NCI-H345 treated with DMSO at 0.1 percent for 48 hours (cell line): Measurements from ENCODE around the gene PCSK5.
"Not testable (repeated sequence)": the region's sequence is repeated elsewhere in the genome, so short reads cannot be mapped to it uniquely, and the experiment has no call there.

Experiments
- DNase-seq: peaks from one replicate; lab custom pipeline; 2025; ENCODE audit not compliant: unreplicated experiment; lab: John Stamatoyannopoulos, UW

Gene PCSK5

GRCh38 chr9:75962013-75962661 lies 71.7 kb downstream of the PCSK5 start:
- no peak for DNase-seq

DNA sequence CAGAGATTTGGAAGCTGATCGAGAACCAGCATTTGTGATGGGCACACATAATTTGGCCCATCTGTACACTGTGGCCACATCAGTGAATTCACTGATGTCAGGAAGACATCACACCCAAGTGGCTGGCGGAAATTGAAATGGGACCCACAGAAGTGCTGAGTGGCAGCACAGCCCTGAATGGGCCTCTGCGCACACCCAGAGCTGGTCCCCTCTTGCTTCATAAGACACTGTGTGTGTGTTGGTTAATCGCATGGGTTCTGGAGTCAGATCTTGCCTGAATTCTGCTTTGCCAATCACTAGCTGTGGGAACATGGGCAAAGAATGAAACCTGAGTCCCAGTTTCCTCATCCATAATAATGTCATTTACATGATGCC lies 72.2 kb downstream of the PCSK5 start:
- no peak for DNase-seq

DNA sequence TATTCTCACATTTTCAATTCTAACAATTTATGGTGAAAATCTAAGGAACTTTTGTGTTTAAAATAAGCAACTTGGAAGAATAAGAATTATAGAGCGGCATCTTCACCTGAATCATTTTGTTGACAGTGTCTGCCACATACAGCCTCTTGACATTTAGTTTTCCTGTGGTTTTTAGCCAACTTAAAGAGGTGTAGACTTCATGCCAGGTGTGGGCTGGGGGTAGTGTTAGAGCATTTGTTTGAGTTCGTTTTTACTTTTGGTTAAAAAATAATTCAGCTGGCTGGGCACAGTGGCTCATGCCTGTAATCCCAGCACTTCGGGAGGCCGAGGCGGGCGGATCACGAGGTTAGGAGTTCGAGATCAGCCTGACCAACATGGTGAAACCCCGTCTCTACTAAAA lies 72.8 kb downstream of the PCSK5 start:
- not testable (repeated sequence) for DNase-seq

GRCh38 chr9:75964427-75964826 lies 74.0 kb downstream of the PCSK5 start:
- no peak for DNase-seq

- DNase-seq = no peak
These were observed 74.8 kb downstream of the PCSK5 start for GRCh38 chr9:75965231-75965630.

DNA sequence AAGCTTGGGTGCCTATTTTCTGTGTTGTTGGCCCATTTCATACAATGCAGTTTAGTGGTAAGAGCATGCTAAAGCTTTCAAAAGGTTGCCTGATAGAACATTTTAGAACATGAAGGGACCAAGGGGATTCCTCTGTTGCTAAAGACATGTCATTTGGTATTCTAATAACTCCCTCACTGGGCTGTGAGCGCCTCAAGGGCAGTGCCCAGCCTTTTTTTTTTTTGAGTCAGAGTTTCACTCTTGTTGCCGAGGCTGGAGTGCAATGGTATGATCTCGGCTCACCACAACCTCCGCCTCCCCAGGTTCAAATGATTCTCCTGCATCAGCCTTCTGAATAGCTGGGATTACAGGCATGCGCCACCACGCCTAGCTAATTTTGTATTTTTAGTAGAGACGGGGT lies 77.1 kb downstream of the PCSK5 start:
- DNase-seq = no peak

DNA sequence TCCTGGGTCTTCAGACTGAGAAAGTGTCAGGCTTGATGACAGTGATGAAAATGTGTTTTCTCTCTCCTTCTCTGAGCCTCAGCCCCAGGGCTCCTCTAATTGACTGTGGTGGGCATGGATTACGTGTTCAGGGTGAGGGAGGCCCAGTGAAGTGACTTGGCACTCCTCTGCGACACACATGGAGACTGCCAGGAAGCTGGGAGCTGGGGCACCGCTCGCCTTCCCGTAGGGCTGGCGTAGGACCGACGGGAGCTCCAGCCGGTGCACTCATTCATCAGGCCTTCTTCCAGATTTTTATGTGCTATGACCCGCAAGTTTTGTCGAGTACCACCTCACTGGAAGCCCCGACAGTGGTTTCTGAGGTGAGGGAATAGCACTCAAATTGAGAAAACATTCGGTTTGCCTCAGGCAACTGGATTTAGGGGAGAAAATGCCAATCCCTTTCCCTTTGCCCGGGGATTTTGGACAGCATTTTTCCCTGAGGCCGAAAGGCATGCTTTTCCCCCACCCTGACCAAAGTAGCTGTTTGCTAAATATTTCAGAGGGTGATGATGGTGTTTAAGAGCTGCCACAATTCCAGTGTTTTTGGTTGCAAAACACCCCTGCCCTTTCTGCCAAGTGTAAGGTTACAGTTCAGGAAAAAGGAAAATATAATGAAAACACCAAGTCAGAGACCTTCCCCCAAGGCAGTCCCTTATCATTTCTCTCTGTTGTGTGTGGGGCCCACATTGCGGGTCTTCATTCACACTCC lies 83.7 kb downstream of the PCSK5 start:
- DNase-seq = no peak

GRCh38 chr9:75975071-75975470 lies 84.6 kb downstream of the PCSK5 start:
- DNase-seq = no peak

DNA sequence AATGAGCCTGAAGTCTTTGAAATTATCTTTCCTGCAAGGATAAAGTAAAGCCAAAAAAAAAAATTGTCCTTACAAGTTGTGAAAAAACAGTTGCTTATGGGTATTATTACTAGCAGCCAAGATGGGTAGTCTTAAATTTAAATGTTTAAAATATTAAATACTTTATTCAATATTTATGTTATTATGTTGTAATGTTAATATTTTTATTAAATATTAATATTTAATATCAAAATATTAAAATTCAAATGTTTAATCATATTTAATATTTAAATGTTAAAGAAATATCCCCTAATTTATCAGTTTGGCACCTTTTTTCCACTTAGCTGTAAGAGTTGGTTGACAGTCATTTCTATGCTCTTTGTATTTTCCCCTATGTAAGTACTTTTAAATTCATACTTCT lies 86.1 kb downstream of the PCSK5 start:
- DNase-seq = no peak

- DNase-seq = no peak
These were observed 88.9 kb downstream of the PCSK5 start for GRCh38 chr9:75979362-75979761.

DNA sequence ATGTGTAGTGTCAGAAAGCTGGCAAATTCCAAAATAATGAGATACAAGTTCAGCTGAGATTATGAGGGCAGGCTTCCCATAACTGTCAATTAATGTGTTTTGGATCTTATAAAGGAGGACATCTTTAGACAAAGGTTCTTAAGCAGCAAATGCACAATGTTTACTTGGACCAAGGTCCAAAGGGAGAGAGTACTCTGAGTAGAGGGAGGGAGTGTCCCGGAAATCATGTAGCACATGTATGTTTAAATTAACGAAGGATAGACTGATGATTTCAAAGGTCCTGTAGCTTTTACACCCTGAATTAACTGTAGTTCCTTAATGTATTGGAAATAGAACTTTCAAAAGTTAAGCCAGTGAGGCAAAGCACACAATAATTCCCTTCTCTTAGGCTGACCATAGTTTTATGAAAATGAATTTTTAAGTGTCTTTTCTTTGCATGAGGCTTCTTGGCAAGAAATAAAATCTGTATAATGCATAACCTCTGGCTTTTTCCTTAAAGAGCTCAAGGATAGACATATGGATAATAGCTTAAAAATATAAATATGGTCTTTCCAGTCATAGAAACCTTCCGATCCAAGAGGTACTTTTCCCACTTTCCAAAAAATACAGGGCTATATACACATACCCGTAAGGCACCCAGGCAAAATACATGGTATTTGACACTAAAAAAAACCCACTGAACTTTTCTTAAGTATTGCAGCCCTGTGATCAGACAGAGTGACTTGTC lies 93.0 kb downstream of the PCSK5 start:
- DNase-seq = no peak

- no peak for DNase-seq
These were observed 95.0 kb downstream of the PCSK5 start for GRCh38 chr9:75985515-75985914.

DNA sequence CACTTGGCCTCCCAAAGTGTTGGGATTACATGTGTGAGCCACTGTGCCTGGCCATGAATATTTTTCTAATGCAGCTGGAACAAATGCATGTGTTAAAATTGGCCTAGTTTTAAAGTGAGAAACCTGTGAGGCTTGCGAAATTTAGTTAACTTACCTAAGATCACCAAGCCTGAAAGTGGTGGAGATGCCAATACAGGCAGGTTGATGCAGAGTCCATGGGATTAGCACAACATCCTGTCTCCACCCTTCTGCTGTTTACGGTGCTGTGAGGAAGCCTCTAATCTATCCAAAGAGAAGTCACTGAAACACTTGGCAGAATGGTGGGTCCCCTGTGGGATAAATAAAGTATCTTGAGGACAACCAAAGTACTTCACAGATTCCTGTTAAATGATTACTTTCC lies 98.2 kb downstream of the PCSK5 start:
- no peak for DNase-seq

GRCh38 chr9:75990156-75990555 lies 99.7 kb downstream of the PCSK5 start:
- no peak for DNase-seq

GRCh38 chr9:75990576-75991304 lies 100.3 kb downstream of the PCSK5 start:
- no peak for DNase-seq

- no peak for DNase-seq
These were observed 102.2 kb downstream of the PCSK5 start for GRCh38 chr9:75992482-75993206.

- DNase-seq = no peak
These were observed 103.0 kb downstream of the PCSK5 start for GRCh38 chr9:75993434-75993833.

- no peak for DNase-seq
These were observed 104.6 kb downstream of the PCSK5 start for GRCh38 chr9:75995066-75995465.

DNA sequence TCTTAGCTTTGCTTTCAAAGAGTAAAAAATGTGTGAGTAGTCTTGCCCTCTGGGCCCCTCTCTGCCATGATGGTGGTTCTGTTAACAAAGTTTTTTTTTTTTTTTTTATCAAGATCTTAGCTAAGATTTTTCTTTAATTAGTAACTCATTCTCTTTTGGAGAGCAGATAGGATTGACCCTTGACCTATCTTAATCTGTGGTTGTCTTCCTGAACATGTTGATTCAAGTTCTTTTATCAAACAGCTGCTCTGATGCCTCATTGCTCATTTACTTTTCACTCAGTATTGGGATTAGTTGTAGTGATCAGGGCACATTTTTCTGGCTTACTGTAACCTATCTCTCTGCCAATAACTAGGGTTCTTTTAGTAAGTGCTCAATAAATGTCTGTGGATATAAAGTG lies 106.3 kb downstream of the PCSK5 start:
- no peak for DNase-seq

DNA sequence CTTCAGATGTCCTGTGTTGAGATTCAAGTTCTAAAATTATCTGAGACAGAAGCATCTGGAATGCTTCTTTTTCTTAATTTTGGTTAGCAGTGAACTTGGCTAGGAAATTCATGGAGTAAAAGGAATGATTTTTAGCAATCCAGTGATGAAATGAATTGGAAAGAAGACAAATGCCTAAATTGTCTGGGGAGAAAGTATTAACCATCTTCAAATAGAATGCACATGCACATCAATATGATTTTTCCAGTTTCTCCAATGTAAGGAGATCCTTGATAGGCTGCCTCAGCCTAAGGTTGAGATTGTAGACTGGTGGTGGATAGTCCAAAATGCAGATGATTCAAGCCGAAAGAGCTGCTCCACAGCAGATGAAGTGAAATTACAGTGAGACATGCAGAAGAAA lies 106.7 kb downstream of the PCSK5 start:
- no peak for DNase-seq
